Measurements from ENCODE around the gene CAMTA1.

GRCh38 chr1:7190261-7190660 lies 405.0 kb downstream of the CAMTA1 start:
- TF ChIP-seq POLR2AphosphoS5 (IDR thresholded peaks at IDR 0.05) (no peak), EP300 (IDR thresholded peaks at IDR 0.05) (no peak)

All from upper lobe of left lung (tissue), 4 donors.